Forelimb muscle (tissue), 1 donor: ENCODE results near the gene CDK18. TPM values are rescaled to one million over a fixed set of nuclear protein-coding genes. Genes with fewer than 3 reads are reported as not detected.

Source experiments
- DNase-seq: peaks from one replicate; pipeline ENCODE4 v3.0.0-alpha.2; 2013; ENCODE audit warnings: low read depth
- polyA plus RNA-seq: library from polyadenylated mRNA; unstranded; fragments of 120-200 nt; gene quantifications from one replicate; pipeline ENCODE4 v1.2.1, GENCODE V29; 2013; ENCODE audit not compliant: insufficient read length

Gene CDK18
- polyA plus RNA-seq, 1 donor: 8.1 TPM

GRCh38 chr1:205502992-205503391, 1.5 kb upstream of the CDK18 start:
- no peak for DNase-seq

- DNase-seq: no peak
Observed at GRCh38 chr1:205505076-205505729, 734 bp downstream of the CDK18 start.

- no peak for DNase-seq
Observed at GRCh38 chr1:205505791-205506190, 1.3 kb downstream of the CDK18 start.

- DNase-seq: no peak
Observed at GRCh38 chr1:205506409-205507200, 2.1 kb downstream of the CDK18 start.

GRCh38 chr1:205508227-205508714, 3.8 kb downstream of the CDK18 start:
- DNase-seq: no peak

DNA sequence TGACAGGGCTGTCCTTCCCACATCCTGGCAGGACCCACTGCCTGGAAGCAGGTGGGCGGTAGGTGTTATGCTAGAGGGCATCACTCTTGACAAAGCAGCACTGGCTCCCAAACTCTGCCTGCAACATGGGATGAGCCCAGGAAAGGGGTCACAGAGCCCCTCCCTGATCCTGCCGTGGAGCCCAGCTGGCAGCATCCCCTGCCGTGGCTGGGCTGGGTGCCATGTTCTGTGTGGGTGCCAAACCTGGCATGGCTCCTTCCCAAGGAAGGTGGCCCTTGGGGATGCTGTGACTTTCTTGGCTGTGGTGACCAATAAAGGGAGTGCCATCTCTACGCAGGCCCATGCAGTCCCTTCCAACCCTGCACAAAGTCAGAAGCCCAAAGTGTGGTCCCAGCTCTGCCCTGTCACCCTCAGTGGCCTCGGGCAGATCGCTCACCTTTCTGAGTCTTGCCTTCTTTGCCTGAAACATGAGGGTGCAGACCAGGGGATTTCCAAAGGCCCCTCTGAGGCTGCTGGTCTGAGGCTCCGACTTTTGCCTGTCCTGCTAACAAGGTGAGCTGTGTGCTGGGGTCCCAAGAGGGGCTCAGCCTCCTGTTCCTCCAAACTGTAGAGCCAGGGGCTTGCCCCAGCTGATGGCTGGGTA, 6.0 kb downstream of the CDK18 start:
- DNase-seq: no peak

GRCh38 chr1:205510951-205511330, 6.5 kb downstream of the CDK18 start:
- DNase-seq: no peak

- DNase-seq: no peak
Observed at GRCh38 chr1:205512059-205513045, 7.9 kb downstream of the CDK18 start.

DNA sequence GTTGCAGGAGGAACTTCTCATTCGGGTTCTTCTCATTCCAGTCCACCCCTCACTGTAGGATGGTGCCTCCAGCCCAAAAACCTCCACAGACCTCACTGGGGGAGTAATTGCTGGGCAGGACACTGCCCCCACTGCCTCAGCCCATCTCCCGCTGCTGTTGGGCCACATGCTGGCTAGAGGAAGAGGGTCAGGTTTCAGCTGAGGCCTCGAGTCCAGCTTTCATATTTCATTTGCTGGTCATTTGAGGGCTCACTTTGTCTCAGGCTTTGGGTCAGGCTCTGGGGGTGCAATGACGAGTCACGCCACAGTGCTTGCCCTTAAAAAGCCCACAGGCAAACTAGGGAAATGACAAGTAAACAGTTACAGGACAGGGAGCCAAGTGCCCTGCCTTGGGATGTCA, 9.3 kb downstream of the CDK18 start:
- no peak for DNase-seq

- no peak for DNase-seq
Observed at GRCh38 chr1:205514211-205515142, 10.0 kb downstream of the CDK18 start.

GRCh38 chr1:205515781-205516253, 11.3 kb downstream of the CDK18 start:
- DNase-seq: no peak

DNA sequence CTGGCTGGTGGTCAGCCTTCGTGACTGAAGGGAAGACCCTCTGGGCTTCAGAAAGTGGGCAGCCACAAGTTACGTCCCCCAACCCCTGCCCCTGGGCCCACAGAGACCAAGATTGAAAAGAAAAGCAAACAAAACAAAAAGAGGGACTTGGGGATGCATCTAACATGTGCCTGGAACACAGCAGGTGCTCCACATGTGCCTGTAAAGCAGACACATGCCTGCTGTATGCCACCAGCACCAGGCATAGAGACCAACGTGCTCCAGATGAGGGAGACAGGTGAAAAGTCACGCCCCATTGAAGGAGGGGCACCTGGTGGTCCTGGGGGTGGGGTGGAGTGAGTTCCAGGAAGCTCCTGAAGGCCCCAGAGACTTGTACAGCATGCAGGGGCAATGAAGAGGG, 11.9 kb downstream of the CDK18 start:
- DNase-seq: no peak

DNA sequence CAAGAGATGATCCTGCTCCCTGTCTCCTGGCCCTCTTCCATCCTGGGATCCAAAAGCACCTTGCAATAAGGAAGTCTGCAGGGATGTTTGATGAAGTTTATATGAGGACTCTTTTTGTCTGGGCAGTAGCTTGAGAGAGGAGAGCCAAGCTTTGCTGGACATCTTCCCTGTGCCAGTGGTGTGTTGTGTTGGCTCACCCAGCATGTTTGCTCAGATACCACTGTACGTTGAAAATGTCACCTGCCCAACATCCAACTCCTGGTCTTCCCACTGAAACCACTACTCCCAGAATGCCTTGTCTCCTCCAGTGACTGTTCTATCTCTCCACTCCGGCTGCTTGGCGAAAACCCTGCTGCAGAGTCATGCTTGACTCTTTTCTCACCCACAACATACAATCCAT, 12.8 kb downstream of the CDK18 start:
- DNase-seq: no peak

GRCh38 chr1:205517763-205518162, 13.3 kb downstream of the CDK18 start:
- no peak for DNase-seq

- DNase-seq: no peak
Observed at GRCh38 chr1:205518661-205519540, 14.4 kb downstream of the CDK18 start.

DNA sequence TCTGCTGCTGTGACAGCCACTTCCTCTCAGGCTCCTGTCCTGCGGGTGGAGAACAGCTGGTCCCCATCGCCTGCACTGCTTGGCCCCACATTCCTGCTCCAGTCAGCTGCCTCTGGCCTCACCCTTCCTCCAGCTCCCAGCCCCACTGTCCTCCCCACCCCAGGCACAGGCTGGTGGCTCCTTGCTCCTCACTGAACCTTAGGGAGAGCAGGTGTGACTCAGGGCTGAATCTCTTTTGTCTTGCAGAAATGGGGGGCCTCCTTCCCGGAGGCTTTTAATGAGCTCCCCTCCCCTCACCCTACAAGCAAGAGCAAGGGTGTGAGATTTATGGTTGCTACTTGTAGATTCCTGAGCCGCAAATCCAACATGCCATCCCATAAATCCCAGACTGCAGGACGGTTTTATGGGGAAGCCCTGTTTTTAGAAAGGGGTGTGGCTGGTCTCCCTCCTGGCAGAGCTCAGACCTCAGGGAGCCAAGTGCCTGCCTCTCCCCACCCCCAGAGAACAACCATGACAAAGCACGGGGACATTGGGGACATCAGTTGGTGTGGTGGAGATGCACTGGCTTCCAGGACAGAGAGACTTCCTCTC, 15.2 kb downstream of the CDK18 start:
- DNase-seq: no peak

DNA sequence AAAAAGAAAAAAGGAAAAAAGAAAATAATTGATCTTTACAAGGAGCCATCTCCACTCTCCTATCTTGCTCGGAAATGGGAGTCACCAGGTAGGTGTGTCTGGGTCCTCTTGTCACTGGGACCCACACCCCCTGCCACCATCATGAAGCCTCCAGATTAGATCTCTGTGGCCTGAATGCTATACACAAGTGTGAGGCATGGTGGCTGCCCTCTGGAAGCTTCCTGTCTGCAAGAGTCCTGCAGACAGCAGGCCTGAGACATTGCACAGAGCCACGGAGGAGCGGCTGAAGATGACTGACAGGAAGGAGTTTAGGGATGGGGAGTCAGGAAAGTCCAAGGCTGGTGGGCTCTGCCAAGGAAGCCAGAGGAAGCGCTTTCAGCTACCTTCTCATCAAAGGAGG, 16.2 kb downstream of the CDK18 start:
- DNase-seq: no peak

DNA sequence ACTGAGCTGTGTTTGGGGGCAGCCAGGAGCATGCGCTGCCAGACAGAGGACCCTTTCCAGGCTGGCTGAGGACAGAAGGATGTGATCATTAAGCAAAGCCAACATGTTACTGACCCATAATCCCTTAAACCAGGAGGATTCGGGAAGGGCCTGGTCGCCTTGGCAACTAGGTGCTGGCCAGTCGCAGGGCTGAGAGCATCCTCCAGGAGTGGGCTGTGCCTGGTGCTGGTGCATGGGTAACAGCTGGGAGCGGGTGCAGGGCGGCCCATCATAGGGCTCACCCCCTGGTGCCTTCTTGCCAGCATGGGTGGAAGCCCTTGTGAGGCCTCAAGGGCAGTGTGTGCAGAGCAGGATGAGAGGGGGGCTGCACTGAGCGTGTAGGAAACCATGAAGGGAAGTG, 17.2 kb downstream of the CDK18 start:
- DNase-seq: no peak

GRCh38 chr1:205522692-205523091, 18.2 kb downstream of the CDK18 start:
- no peak for DNase-seq
